ENCODE results near the gene C2CD4B. TPM values are rescaled to one million over a fixed set of nuclear protein-coding genes. Genes with fewer than 3 reads are reported as not detected.
A peak's percentile ranks its signal among the peaks of the same experiment; 100 is the strongest.

Gene C2CD4B
- total and polyA plus RNA-seq, 2 of the 13 experiments (the other 11 are each of a cell fraction or from before 2014, with no cell fraction given), result not detected

- TF ChIP-seq RAD51 (IDR thresholded peaks at IDR 0.05; ENCODE audit: borderline replicate concordance) (no peak), ZNF567 (CRISPR knock-in tag; IDR thresholded peaks at IDR 0.05; ENCODE audit: borderline replicate concordance) (no peak), SOX13 (IDR thresholded peaks at IDR 0.05) (peak; percentile 66; the same call in 1 of the 2 replicates), SOX13 (CRISPR knock-in tag; conservative IDR thresholded peaks at IDR 0.05 in 1 of 2, IDR thresholded peaks at IDR 0.05 in 1 of 2) (peak in 1 of 2 experiments; percentile 91; a peak in 2 of 4 replicates), CEBPB (IDR thresholded peaks at IDR 0.05; ENCODE audit: borderline replicate concordance, low read depth, low read length) (0 out of 2 replicates have a peak, but pooled peaks have one; percentile 17), ZEB1 (IDR thresholded peaks at IDR 0.05; ENCODE audit: insufficient replicate concordance, low read depth) (no peak), BCL6 (CRISPR knock-in tag; IDR thresholded peaks at IDR 0.05) (peak; percentile 97), TSC22D2 (CRISPR knock-in tag; IDR thresholded peaks at IDR 0.05; ENCODE audit: borderline replicate concordance) (no peak), MXD1 (CRISPR knock-in tag; IDR thresholded peaks at IDR 0.05) (no peak), ZNF543 (CRISPR knock-in tag; IDR thresholded peaks at IDR 0.05) (no peak), MED1 (CRISPR knock-in tag; IDR thresholded peaks at IDR 0.05) (0 out of 2 replicates have a peak, but pooled peaks have one; percentile 41), ZNF710 (CRISPR knock-in tag; IDR thresholded peaks at IDR 0.05; ENCODE audit: borderline replicate concordance) (no peak), HMG20A (CRISPR knock-in tag; IDR thresholded peaks at IDR 0.05; ENCODE audit: borderline replicate concordance) (peak; percentile 69; the same call in 1 of the 2 replicates), ELF4 (CRISPR knock-in tag; IDR thresholded peaks at IDR 0.05; ENCODE audit: borderline replicate concordance) (no peak), PAX8 (CRISPR knock-in tag; IDR thresholded peaks at IDR 0.05; ENCODE audit: borderline replicate concordance) (no peak), RBAK (CRISPR knock-in tag; IDR thresholded peaks at IDR 0.05) (no peak), MYC (CRISPR knock-in tag; IDR thresholded peaks at IDR 0.05; ENCODE audit: borderline replicate concordance) (no peak), RARA (CRISPR knock-in tag; IDR thresholded peaks at IDR 0.05) (peak; percentile 86), FOXK1 (CRISPR knock-in tag; IDR thresholded peaks at IDR 0.05; ENCODE audit: borderline replicate concordance, low read depth) (peak; percentile 38; the same call in 1 of the 2 replicates), SP2 (CRISPR knock-in tag; IDR thresholded peaks at IDR 0.05) (no peak), ZNF446 (CRISPR knock-in tag; IDR thresholded peaks at IDR 0.05) (no peak), CREM (IDR thresholded peaks at IDR 0.05) (peak; percentile 46), CREM (CRISPR knock-in tag; IDR thresholded peaks at IDR 0.05) (no peak)
- TF ChIP-seq, protein P1, sequence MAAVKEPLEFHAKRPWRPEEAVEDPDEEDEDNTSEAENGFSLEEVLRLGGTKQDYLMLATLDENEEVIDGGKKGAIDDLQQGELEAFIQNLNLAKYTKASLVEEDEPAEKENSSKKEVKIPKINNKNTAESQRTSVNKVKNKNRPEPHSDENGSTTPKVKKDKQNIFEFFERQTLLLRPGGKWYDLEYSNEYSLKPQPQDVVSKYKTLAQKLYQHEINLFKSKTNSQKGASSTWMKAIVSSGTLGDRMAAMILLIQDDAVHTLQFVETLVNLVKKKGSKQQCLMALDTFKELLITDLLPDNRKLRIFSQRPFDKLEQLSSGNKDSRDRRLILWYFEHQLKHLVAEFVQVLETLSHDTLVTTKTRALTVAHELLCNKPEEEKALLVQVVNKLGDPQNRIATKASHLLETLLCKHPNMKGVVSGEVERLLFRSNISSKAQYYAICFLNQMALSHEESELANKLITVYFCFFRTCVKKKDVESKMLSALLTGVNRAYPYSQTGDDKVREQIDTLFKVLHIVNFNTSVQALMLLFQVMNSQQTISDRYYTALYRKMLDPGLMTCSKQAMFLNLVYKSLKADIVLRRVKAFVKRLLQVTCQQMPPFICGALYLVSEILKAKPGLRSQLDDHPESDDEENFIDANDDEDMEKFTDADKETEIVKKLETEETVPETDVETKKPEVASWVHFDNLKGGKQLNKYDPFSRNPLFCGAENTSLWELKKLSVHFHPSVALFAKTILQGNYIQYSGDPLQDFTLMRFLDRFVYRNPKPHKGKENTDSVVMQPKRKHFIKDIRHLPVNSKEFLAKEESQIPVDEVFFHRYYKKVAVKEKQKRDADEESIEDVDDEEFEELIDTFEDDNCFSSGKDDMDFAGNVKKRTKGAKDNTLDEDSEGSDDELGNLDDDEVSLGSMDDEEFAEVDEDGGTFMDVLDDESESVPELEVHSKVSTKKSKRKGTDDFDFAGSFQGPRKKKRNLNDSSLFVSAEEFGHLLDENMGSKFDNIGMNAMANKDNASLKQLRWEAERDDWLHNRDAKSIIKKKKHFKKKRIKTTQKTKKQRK (IDR thresholded peaks at IDR 0.05; ENCODE audit: low read length), result no peak
Observed at GRCh38 chr15:62124176-62124972, 40.7 kb downstream of the C2CD4B start (continued).
